Right lobe of liver (tissue), 6 donors: ENCODE results near the gene TOMM34. TPM values are rescaled to one million over a fixed set of nuclear protein-coding genes. Genes with fewer than 3 reads are reported as not detected.

Experiments
- ATAC-seq, 4 donors: fragments of 200-7000 bp; cut with Tn5 transposase; one replicate each; pipeline ENCODE4 v1.9.1; 2020; ENCODE audit warnings: mild to moderate bottlenecking in 4 of 4, moderate library complexity in 4 of 4
- DNase-seq, 3 donors: peaks; one replicate each; pipeline ENCODE4 v3.0.0-alpha.2; 2020
- H3K27ac ChIP-seq, 3 donors: fragments of 200-600 bp; one replicate each; pipeline ENCODE4 v1.8.0; 2022
- H3K27me3 ChIP-seq, 2 donors: fragments of 200-600 bp; one replicate each; pipeline ENCODE4 v1.8.0; 2022
- H3K36me3 ChIP-seq, 4 donors: fragments of 200-600 bp; sonication (generic) in 1 of 4; one replicate each; pipeline versions ENCODE4 v1.5.1 to v1.8.0; 2017 to 2022; ENCODE audit warnings: control low read depth in 1 of 4
- H3K4me1 ChIP-seq, 4 donors: fragments of 200-600 bp; sonication (generic) in 1 of 4; one replicate each; pipeline versions ENCODE4 v1.5.1 to v1.8.0; 2017 to 2022; ENCODE audit warnings: control low read depth in 1 of 4
- H3K4me3 ChIP-seq, 3 donors: fragments of 200-600 bp; one replicate each; pipeline ENCODE4 v1.8.0; 2022
- H3K9me3 ChIP-seq, 4 donors: fragments of 200-600 bp; sonication (generic) in 1 of 4; one replicate each; pipeline versions ENCODE4 v1.5.1 to v1.8.0; 2017 to 2022; ENCODE audit warnings: control low read depth in 1 of 4
- CTCF ChIP-seq, 4 donors: fragments of 200-600 bp in 3 of 4; fragments of 450-650 bp in 1 of 4; IDR thresholded peaks; one replicate each; pipeline versions ENCODE4 v1.5.1 to v1.8.0; 2016 to 2022; ENCODE audit warnings: antibody characterized with exemption in 4 of 4, mild to moderate bottlenecking in 2 of 4
- POLR2A ChIP-seq: fragments of 450-650 bp; IDR thresholded peaks from one replicate; pipeline ENCODE4 v1.6.1; 2017; ENCODE audit warnings: antibody characterized with exemption, mild to moderate bottlenecking
- WGBS: methylation state at CpG from one replicate; pipeline ENCODE4 v1.1.6; 2018; ENCODE audit warnings: low coverage, low lambda C conversion rate; ENCODE audit not compliant: insufficient coverage; ENCODE audit errors: missing lambda C conversion rate; 5-methylcytosine and 5-hydroxymethylcytosine counted together
- intact Hi-C, 2 donors: fragments of 100-400 bp; cut with DNase I; formaldehyde crosslinking; loops; one replicate each; pipeline versions ENCODE4 v1.11.2 to v1.14.1; 2022
- total RNA-seq, 6 experiments: library from RNA; depleted of rRNA in 2 of 6; stranded (reverse); fragments of >200 nt in 2 of 6; fragmentation: NEBNext Ultra II Directional in 3 of 6; extraction: Animal tissue kit (Norgen Biotek cat#: 25700) in 3 of 6; gene quantifications; one replicate each; pipeline versions ENCODE4 v1.1.0 to v1.2.4, GENCODE V29; 2016 to 2023
- donor health status: DM: no; HTN: yes; CAD: no.
- donor health status: DM: no; HTN: no; CAD: no.
- donor health status: DM: no; HTN: no; CAD: no.
- donor health status: DM: no; HTN: yes; CAD: no.
- donor health status: DM: no; HTN: yes; CAD: no.

Gene TOMM34
- total RNA-seq, 6 experiments from 2014 or later: 6.7 to 17.7 (median 10.0) TPM

GRCh38 chr20:44993343-44993742 lies 33.1 kb upstream of the TOMM34 start:
- H3K4me1 ChIP-seq: peaks cover 0 to 9% (median 0%) of the 10 kb centered on the region in 4 donors
- peak overlapping the region in 1 of 3 donors; percentile 6 for H3K27ac ChIP-seq
- WGBS: 94% methylated on average over 2 of the region's 3 CpGs
- no peaks in the 10 kb centered on the region for H3K27me3 ChIP-seq
- intact Hi-C loops: no loop called here
- no peak for DNase-seq
- no peaks in the 10 kb centered on the region for H3K9me3 ChIP-seq
- peaks cover 0 to 20% (median 3%) of the 10 kb centered on the region in 4 donors for H3K36me3 ChIP-seq
- no peak for TF ChIP-seq CTCF (IDR thresholded peaks at IDR 0.05)
- no peak for TF ChIP-seq POLR2A
- peak in 3 of 4 donors; percentile 41 to 56 (median 43) for ATAC-seq
- H3K4me3 ChIP-seq: no peak overlapping the region

GRCh38 chr20:44990957-44991356 lies 30.8 kb upstream of the TOMM34 start:
- H3K36me3 ChIP-seq: peaks cover 0 to 5% (median 0%) of the 10 kb centered on the region in 4 donors
- H3K27ac ChIP-seq: peak overlapping the region in 2 of 3 donors; percentile 2 to 4
- TF ChIP-seq CTCF (IDR thresholded peaks at IDR 0.05): no peak
- TF ChIP-seq POLR2A: no peak
- H3K27me3 ChIP-seq: no peaks in the 10 kb centered on the region
- H3K4me1 ChIP-seq: peaks cover 0 to 9% (median 0%) of the 10 kb centered on the region in 4 donors
- DNase-seq (no peak), ATAC-seq (peak in 1 of 4 donors; percentile 15)
- intact Hi-C loops: no loop called here
- no peaks in the 10 kb centered on the region for H3K9me3 ChIP-seq
- H3K4me3 ChIP-seq: no peak overlapping the region

- H3K27me3 ChIP-seq: no peaks in the 10 kb centered on the region
- TF ChIP-seq POLR2A (no peak), CTCF (IDR thresholded peaks at IDR 0.05) (no peak)
- no peak overlapping the region for H3K4me3 ChIP-seq
- H3K36me3 ChIP-seq: peaks cover 0 to 5% (median 0%) of the 10 kb centered on the region in 4 donors
- H3K9me3 ChIP-seq: no peaks in the 10 kb centered on the region
- ATAC-seq (peak; percentile 21 to 50 (median 46)), DNase-seq (no peak)
- intact Hi-C loops: no loop called here
- H3K27ac ChIP-seq: peak overlapping the region in 2 of 3 donors; percentile 2 to 4
- WGBS: 58% methylated on average over 3 of the region's 3 CpGs
- H3K4me1 ChIP-seq: peaks cover 0 to 9% (median 0%) of the 10 kb centered on the region in 4 donors
Observed at GRCh38 chr20:44990425-44990824, 30.2 kb upstream of the TOMM34 start.

- no peak for ATAC-seq
Observed at GRCh38 chr20:44988631-44989171, 28.5 kb upstream of the TOMM34 start.

More at GRCh38 chr20:44988631-44989171, 28.5 kb upstream of the TOMM34 start:
- intact Hi-C loops: no loop called here
- H3K9me3 ChIP-seq: no peaks in the 10 kb centered on the region
- H3K36me3 ChIP-seq: peaks cover 0 to 7% (median 0%) of the 10 kb centered on the region in 4 donors
- no peaks in the 10 kb centered on the region for H3K27me3 ChIP-seq
- no peak for DNase-seq
- WGBS: 73% methylated on average over 1 of the region's 1 CpG
- H3K4me3 ChIP-seq: no peak overlapping the region
- TF ChIP-seq CTCF (IDR thresholded peaks at IDR 0.05) (no peak), POLR2A (no peak)
- H3K4me1 ChIP-seq: peaks cover 0 to 9% (median 0%) of the 10 kb centered on the region in 4 donors
- no peak overlapping the region for H3K27ac ChIP-seq
